Measurements from ENCODE around the gene SLC26A9.
"Not testable (repeated sequence)": the region's sequence is repeated elsewhere in the genome, so short reads cannot be mapped to it uniquely, and the experiment has no call there.

SLC26A9 gene

DNA sequence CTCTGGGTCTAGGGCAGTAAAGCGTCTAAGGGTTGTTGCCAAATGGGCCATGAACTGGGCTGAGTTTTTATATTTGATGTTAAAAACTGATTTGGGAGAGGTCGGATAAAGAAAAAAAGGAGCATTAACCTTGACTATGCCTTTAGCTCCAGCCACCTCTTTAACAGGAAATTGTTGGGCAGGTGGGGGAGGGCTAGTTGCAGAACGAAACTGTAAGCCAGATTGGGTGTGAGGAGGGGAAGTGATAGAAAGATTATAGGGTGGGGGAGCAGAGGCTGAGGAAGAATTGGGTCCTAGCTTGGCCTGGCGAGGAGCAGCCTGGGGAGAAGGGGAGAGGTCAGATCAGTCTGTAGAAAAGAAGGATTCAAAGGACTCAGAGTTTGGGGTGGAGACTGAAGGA is 54.2 kb downstream of the SLC26A9 start:
- not testable (repeated sequence) for DNase-seq

DNA sequence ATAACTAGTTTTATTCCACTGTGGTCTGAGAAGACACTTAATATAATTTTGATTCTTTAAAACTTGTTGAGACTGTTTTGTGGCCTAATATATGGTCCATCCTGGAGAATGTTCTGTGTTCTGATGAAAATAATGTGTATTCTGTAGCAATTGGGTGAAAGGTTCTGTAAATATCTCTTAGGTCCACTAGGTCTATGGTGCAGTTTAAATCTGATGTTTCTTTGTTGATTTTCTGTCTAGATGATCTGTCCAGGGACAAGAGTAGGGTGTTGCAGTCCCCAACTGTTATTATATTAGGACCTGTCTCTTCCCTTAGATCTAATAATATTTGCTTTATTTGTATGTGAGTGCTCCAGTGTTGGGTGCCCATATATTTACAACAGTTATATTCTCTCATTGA is 59.5 kb downstream of the SLC26A9 start:
- no peak for DNase-seq

DNA sequence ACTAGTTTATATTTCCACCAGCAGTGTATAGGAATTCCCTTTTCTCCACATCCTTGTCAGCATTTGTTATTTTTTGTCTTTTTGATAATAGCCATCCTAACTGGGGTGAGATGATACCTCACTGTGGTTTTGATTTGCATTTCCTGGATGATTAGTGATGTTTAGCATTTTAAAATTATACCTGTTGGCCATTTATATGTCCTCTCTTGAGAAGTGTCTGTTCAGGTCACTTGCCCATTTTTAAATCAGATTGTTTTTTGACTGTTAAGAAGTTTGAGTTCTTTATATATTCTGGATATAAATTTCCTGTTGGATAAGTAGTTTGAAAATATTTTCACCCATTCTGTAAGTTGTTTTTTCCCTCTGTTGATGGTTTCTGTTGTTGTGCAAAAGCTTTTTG is 62.3 kb downstream of the SLC26A9 start:
- DNase-seq: no peak

DNA sequence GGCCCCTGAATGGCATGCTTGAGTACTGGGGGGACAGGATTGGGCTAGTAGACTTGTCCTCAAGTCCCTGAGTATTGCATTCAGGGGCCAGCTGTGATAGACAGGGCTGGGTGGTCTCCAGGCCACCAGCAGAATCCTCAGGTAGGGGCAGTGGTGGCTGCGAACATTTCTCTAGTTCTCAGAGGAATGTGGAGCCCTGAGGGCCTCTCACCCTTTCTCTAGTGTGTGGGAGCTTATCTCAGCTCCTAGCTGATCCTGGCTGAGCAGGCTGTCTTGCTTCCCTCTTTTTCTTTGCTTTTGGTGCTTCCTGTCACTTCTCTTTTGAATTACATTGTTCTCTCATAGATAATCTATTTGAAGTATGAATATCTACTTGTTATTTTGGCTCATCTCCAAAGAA is 63.3 kb downstream of the SLC26A9 start:
- no peak for DNase-seq

DNA sequence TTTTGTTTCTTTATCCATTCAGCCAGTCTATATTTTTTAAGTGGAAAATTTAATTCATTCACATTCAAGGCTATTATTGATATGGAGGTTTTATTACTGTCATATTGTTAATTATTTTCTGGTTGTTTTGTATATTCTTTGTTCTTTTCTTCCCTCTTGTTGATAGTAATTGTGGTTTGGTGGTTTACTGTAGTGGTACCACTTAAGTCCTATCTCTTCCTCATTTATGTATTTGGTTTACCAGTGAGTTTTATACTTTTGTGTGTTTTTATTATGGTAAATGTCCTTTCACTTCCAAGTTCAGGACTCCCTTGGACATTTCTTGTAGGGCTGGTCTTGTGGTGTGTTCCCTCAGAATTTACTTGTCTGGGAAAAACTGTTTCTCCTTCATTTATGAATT is 65.2 kb downstream of the SLC26A9 start:
- no peak for DNase-seq

DNA sequence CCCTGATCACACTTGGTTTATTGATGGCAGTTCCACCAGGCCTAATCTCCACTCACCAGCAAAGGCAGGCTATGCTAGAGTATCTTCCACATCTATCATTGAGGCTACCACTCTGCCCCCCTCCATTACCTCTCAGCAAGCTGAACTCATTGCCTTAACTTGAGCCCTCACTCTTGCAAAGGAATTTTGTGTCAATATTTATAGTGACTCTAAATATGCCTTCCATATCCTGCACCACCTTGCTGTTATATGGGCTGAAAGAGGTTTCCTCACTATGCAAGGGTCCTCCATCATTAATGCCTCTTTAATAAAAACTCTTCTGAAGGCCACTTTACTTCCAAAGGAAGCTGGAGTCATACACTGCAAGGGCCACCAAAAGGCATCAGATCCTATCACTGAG is 70.1 kb downstream of the SLC26A9 start:
- DNase-seq: not testable (repeated sequence)

DNA sequence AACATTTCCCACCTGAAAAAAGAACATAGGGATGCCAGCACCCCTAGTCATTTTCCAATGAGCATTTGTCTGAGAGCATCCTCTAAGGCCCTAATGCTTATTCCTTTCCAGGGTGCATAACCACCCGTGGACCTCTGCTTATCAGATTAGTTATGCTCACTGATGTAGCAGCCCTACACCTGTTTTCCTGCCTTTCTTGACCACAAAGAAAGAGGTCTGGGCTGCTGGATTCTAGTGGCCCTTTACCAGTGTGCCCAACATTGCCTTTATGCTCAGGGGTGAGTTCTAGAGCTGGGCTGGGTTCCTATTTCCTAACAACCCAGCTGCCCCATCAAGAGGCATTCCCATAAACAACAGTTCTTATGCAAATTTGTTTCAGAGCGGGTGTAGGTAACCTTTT is 73.0 kb downstream of the SLC26A9 start:
- DNase-seq: no peak
